NCI-H128 (cell line): ENCODE results near the gene FADS1.

Experiments
- DNase-seq: peaks from one replicate; lab custom pipeline; 2025; ENCODE audit not compliant: unreplicated experiment; lab: John Stamatoyannopoulos, UW

The FADS1 gene

GRCh38 chr11:61778920-61779650, 37.7 kb downstream of the FADS1 start:
- no peak for DNase-seq

DNA sequence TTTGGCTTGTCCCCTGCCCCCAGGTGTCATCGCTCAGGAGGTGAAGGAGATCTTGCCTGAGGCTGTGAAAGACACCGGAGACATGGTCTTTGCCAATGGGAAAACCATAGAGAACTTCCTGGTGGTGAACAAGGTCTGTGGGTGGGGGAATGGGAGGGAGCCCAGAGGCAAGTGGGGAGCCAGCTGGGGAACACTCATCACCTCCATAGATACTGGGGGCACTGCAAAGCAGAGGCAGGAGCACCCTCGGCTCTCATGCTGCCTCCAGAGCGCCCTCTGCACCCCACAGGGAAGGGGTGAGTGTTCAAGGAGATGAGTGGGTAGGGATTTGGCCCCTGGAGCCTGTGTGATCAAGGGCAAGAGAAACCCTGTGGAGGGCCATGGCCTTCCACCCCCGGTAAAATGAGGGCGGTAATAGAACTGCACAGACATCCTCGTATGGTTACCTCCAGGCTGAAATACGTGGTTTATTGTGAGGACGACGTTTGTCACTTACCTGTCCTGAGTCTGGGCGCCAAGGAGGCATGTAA, 38.4 kb downstream of the FADS1 start:
- no peak for DNase-seq

DNA sequence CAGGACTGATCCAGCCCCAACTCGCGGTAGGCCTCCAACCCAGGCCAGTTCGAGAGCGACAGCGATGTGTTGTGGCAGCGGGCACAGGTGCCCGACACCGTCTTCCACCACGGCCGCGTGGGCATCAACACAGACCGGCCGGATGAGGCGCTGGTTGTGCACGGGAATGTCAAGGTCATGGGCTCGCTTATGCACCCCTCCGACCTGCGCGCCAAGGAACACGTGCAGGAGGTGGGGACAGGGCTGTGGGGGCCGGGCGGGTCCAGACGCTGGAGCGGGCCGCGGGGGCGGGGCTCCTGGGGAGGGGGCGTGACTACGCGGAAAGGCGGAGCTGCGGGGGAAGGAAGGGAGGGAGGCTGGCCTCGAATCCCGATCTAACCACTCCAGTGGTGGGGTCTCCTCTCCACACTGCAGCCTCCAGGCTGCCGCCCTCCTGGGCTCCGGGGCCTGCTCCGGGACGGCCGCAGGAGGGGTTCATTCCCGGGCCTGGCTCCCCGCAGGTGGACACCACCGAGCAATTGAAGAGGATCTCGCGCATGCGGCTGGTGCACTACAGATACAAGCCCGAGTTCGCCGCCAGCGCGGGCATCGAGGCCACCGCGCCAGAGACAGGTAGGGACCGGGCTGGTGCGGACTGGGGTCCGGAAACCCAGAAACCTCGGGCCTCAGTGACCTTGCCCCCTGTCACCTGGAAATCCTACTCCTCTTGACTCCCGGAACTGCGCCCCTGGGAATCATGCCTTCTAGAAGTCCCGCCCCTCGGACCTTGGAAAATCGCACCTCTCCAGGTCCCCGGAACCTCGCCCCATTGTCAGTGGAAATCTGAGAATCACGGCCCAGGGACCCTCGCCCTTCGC, 39.3 kb downstream of the FADS1 start:
- DNase-seq: no peak

DNA sequence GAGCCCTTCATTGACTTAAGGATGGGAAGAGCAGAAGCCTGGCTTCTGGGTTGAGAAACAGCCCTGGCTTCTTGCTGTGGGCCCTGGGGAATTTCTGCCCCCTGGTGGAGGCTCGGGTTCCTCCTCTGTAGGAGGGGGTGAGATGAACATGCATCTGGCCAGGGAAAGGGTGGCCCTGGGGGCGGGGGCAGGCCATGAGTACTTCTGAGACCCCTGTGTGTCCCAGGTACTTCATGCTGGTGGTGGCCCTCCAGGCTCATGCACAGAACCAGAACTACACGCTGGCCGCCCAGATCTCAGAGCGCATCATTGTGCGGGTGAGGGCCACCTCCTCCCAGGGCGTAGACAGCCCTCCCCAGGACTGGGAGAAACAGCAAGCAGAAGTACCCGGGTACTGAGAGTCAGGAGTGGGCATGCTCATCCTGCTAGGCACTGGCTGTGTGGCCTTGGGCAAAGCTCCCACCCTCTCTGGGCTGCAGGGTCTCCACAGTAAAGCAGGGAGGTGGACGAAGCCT, 40.2 kb downstream of the FADS1 start:
- no peak for DNase-seq

DNA sequence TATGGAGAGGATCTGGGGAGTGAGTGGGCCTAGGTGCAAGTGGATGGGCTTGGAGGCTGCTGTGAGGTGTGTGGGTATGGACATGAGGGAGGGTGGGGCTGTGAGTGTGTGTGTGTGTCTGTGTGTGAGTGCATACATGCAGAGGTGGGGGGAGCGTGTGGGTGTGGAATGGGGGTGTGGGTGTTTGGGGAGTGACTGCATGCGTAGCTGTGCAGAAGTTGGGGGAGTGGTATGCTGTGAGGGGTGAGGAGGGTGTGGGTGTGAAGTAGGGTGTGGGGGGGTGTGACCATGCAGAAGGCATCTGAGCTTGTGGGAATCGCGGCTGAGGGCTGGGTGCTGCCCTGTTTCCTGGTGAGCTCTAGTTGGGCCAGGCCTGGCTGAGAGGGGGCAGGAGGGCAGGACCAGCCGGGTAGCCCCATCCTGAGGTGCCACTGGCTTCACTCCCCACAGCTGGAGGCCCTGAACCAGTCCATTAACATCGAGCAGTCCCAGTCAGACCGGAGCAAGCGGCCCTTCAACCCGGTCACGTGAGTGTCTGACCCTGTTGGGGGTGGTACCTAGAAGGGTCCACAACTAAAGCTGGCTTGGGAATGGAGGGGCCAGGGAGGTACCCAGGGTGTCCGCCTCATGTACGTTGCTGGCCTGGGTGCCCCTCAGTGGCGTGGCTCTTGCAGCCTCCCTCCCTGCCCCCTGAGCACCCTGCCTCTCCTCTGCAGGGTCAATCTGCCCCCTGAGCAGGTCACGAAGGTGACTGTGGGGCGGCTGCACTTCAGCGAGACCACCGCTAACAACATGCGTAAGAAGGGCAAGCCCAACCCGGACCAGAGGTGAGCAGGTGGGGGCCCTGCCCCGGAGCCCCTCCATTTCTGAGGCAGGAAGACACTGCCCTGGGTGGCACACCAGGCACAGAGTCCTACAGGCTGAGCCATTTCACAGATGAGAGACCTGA, 40.9 kb downstream of the FADS1 start:
- no peak for DNase-seq

GRCh38 chr11:61775106-61775505, 41.7 kb downstream of the FADS1 start:
- DNase-seq: no peak

DNA sequence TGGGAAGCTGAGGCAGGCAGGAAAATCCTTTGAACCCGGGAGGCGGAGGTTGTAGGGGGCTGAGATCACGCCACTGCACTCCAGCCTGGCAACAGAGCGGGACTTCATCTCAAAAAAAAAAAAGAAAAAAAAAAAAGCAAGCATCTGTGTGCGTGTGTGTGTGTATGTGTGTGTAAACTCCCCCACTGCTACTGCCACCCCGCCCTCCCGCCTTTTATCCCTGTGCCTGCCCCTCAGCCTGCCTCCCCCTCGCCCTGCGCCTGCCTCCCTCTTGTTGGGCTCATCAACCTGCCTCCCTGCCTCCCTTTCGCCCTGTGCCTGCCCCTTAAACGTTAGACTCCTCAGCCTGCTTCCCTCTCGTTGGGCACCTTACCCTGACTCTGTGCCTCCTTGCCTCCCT, 42.4 kb downstream of the FADS1 start:
- DNase-seq: no peak

DNA sequence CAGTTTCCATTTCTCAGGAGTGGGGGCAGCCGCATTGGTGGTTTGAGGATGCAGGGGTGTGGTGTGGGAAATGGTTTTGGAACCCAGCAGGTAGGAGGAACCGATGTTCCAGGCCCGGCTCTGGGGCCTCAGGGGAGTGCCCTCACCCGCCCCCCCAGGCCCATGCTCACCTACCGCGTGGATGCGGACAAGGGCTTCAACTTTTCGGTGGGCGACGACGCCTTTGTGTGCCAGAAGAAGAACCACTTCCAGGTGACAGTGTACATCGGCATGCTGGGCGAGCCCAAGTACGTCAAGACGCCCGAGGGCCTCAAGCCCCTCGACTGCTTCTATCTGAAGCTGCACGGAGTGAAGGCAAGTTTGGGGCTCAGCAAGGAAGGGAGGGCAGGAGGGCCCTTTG, 43.0 kb downstream of the FADS1 start:
- no peak for DNase-seq

GRCh38 chr11:61773356-61773755, 43.4 kb downstream of the FADS1 start:
- no peak for DNase-seq

GRCh38 chr11:61771985-61772455, 44.8 kb downstream of the FADS1 start:
- no peak for DNase-seq

GRCh38 chr11:61771195-61771894, 45.5 kb downstream of the FADS1 start:
- DNase-seq: no peak

DNA sequence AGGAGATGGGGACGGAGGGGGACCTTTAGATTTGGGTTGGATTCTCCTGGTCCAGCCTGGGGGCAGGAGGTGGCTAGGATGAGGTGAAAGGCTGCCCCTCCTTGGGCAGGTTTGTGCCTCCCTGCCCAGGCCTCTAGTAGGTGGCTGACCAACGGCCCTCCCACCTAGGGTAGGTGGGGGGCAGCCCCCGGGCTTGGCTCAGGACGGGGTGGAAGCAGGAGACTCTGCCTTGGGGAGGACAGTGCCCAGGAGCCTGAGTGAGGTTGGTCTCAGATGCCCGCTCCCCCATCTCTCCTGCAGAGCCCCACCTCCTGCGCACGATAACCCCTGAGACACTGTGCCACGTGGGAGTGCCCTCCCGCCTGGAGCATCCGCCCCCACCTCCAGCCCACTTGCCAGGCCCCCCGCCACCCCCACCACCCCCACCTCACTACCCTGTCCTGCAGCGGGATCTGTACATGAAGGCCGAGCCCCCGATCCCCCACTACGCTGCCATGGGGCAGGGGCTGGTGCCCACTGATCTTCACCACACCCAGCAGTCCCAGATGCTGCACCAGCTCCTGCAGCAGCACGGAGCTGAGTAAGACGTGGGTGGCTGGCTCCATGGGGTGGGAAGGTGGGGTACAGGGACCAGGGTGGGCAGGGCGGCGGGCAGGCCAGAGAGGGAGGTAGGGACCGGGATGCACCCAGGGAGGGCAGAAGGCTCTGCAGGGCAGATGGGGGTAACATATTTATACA, 46.7 kb downstream of the FADS1 start:
- DNase-seq: no peak

GRCh38 chr11:61769169-61769920, 47.5 kb downstream of the FADS1 start:
- no peak for DNase-seq

GRCh38 chr11:61768376-61769076, 48.3 kb downstream of the FADS1 start:
- DNase-seq: no peak

GRCh38 chr11:61766353-61766841, 50.4 kb downstream of the FADS1 start:
- DNase-seq: no peak

DNA sequence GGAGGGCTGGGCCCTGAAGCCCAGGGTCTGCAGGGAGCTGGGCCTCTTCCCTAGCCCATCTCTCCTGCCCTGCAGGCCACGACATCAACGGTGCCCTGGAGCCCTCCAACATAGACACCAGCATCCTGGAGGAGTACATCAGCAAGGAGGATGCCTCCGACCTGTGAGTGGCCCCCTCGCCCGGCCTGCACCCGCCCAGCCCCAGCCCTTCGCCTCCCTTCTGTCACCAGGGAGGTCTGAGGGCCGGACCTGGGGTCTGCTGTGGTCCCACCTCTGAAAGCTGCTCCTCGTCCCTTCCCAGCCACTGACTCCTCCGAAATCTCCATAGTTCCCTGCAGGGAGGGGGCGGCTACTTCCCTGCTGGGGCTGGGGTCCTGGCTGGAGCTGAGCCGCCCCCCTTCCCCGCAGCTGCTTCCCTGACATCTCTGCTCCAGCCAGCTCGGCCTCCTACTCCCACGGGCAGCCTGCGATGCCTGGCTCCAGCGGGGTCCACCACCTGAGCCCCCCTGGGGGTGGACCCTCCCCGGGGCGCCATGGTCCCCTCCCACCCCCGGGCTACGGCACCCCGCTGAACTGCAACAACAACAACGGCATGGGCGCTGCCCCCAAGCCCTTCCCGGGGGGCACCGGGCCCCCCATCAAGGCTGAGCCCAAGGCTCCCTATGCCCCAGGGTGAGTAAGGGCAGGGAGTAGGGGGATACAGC, 51.1 kb downstream of the FADS1 start:
- no peak for DNase-seq

DNA sequence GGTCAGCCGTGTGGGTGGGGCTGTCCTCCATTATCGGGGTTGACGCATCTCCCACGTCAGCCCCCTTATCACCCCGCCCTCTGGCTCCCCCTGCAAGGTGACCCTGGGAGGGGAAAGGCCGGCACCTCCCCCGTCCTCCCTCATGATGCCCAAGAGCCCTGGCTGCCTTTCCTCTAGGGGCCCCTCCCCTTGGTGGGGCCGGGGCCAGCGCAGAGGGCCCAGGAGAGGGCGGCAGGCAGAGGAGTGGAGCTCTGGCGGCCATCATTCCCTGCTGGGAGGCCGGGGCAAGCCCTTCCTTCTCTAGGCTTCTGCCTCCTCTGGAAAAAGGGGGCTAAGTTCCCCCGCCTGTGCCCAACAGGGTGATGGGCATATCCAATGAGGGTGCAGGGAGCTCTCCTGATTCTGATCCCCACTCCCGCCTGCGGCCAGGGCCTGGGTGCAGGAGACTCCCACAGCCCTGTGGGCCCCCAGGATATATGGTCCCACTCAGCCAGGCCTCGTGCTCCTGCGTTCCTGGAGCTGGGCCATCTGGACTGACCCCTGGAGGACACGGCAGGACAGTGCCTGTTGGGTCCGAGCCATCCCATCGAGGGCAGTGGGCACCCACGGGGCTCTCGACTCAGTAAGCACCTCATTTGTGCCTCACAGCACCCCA, 52.1 kb downstream of the FADS1 start:
- no peak for DNase-seq
